DMS153 treated with DMSO at 0.1 percent for 48 hours (cell line): ENCODE results near the gene SAA2.
"Not testable (repeated sequence)": the region's sequence is repeated elsewhere in the genome, so short reads cannot be mapped to it uniquely, and the experiment has no call there.

ENCODE experiments used
- DNase-seq: peaks from one replicate; lab custom pipeline; 2025; ENCODE audit not compliant: unreplicated experiment; lab: John Stamatoyannopoulos, UW

Gene SAA2

DNA sequence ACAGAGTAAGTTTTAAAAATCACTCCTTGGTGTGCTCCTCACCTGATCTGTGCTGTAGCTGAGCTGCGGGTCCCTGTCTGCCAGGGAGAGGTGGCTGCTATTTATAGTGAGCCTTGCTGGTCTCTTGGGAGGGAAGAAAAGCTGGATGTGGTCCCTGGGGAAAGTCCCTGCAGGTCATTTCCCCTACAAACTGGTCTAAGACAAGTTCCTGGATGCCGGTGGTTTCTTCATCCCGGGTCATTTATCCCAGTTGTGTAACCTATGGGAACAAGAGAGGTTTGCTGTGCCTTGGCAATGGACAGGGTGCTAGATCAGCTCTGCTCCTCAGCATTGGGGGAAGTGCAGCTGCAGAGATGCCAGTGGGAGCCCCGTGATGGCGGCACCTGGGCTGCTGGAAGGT, at the start of gene SAA2:
SAA2 (minus strand) TSS at position 108 of the 400 bp plus-strand sequence. CDS start 657 bp downstream, outside the sequence.
- DNase-seq, result no peak

DNA sequence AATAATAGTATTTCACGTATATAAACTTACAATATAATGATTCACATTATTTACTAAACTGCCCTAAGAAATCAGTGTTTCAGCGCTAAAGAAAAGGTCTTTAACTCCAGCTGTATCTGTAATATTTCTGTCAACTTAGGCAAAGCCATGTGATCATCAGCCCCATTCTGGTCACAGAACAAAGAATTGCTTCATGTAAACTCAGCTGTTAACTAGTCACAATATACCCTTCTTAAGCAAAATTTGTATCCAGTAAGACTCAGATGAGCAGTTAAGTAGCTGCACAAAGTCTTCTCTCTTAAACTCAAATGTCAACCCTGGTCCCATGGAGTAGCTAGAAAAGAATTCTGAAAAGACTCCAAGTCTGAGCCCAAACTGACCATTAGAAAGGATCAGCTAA, 46.8 kb upstream of the SAA2 start:
- no peak for DNase-seq

DNA sequence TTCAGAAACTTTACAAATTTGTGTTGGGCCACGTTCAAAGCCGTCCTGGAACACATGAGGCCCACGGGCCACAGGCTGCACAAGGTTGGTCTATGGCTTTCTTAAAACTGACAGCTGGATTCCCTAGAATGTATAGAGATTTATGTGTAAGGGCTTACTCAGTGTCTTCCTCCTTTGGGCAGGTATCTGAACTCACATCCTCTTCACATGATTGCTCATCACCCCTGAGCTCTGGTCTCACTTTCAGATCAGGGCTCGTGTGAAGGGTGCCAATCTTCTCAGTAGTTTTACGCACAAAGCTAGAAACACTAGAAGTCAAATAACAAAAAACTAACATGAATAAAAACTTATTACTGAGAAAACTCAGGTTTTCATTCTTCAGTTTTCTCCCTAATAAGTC, 46.4 kb upstream of the SAA2 start:
- DNase-seq, result no peak

DNA sequence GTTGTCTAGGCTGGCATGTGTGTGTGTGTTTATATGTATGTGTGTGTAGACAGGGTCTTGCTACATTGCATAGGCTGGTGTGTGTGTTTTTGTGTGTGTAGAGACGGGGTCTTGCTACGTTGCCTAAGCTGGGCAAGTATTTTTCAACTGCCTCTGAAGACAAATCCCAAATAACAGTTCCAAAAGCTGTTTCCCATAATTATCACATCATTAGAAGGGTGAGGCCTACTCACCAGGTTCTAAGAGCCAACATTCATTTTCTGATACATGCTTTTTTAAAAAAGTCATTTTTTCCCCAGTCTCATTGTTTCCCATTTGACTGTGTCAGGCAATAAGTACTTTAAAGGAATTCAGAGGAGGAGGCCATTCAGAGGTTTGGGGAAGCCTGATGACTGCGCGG, 40.4 kb upstream of the SAA2 start:
- DNase-seq, result no peak

DNA sequence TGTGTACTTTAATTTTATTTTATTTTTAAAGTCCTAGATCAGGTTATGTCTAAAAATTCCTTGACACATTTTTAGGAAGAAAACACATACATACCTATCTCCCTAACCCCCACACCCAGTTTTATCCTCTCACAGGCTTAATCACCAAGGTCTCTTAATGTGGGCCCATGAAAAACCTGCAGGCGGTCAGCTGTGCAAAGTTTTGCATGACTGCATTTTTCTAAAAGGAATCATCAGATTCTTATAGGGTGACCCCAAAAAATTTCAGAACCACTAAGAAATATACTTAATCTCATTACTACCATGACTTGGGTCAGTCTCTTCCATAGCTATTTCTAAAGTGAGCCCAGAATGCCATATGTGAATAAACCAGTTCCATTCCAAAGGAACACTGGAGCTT, 37.4 kb upstream of the SAA2 start:
- DNase-seq, result no peak

DNA sequence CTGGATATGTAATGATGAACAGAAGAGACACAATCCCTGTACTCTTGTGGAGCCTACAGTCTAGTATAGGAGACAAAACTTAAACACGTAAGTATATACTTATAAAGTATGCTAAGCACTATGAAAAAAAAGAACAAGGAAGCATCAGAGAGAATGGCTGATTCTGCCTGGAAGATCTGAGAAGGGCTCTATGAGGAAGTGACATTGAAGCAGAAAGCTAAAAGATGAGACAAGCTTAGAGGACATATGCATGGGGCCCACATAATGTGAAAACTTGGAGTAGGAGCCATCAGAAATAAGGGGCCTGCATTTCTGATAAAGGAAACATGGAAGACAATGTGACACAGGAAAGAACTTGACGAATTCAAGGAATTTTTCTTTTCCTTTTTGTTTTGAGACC, 34.2 kb upstream of the SAA2 start:
- DNase-seq, result no peak

DNA sequence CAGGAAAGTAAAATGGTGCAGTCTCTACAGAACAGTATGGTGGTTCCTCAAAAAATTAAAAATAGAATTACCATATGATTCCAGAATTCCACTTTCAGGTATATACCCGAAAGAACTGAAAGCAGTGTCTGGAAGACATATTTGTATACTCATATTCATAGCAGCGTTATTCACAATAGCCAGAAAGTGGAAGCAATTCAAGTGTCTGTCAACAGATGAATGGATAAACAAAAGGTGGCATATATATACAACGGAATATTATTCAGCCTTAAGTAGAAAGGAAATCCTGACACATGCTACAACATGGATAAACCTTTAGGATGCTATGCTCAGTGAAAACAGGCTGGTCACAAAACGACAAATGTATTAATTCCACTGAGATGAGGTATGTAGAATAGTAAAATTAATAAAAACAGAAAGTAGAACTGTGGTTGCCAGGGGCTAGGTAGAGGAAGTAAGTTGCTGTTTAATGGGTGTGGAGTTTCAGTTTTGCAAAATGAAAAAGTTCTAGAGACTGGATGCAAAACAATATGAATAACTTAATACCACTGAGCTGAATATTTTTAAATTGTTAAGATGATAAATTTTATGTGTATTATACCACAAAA, 32.1 kb upstream of the SAA2 start:
- DNase-seq, result no peak

DNA sequence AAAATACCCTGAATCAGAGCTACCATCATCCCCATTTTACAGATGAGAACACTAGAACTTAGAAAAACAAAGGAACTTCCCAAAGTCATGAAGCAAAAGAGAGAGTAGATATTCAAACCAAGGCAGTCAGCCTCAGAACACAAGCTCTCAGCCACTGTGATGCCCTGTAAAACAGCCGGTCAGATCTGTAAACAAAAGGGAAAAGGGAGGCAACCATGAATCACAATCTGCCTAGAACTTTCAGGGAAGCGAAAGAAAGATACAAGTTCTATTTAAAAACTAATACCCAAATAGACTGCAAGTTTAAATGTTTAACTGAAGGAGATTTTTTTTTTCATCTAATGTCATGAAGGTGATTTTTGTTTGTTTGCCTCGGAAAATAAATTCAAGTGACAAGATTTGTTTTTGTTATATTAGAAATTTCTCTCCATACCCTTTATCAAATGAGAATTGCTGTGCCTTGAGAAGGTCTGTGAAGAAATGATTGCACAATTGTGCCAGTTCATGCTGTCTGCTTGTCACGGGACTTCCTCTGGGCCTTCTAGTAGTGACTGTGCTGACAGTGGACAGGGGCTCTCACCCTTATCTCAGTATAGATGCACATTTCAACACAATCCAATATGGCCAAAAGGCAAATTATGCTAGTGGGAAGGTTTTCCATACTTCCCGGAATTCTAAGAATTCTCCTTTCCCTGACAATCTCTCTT, 29.2 kb upstream of the SAA2 start:
- no peak for DNase-seq

DNA sequence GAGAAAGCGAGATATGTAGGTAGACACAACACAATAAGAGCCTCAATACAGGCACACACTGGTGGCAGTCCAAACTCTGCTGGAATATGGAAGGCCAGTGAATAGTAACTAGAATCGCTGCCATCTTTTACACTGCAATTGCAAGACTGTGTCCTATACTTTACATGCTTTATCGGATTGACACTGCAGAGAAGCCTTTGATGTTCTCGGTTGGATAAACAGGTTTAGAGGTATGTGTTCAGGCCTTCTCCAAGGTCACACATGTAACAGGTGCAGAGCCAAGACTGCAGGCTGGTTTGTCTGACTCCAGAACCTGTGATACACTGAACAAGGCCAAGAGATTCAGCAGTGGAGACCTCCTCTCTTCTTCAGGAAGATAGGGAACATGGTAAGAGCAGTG, 22.7 kb upstream of the SAA2 start:
- no peak for DNase-seq

DNA sequence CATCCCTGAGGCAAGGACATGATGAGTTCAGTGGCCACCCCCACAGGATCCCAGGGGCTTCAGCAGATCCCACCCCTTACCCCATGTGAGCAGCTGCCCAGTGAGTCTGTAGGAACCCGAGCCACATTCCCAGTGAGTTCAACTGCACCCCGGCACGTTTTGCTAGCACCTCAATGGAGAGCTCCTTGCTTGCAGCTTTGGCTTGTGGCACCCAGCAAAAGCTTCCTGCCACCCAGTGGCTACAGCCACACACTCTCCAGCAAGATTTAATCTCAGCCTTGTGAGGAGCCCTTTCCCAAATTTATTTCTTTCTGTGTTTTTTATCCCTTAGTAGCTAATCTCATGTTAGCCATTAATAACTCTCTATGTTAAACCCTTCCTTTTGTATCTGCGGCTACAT, 21.6 kb upstream of the SAA2 start:
- no peak for DNase-seq

DNA sequence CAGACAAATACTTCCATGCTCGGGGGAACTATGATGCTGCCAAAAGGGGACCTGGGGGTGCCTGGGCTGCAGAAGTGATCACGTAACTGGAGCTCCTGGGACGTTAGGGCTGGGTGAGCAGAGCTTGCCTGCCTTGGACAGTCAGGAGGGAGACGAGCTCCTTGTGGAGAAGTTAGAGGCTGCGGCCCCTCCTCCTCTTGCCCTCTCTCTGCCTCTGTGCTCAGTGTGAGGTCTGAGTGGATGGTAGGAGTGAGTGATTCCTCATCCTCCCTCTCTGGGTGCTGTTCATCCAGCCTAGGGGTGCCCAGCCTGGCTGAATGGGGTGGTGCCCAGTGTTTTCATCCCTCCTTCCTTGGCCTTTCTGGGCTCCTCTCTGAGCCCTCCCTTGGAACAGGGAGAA, 20.8 kb upstream of the SAA2 start:
- not testable (repeated sequence) for DNase-seq

DNA sequence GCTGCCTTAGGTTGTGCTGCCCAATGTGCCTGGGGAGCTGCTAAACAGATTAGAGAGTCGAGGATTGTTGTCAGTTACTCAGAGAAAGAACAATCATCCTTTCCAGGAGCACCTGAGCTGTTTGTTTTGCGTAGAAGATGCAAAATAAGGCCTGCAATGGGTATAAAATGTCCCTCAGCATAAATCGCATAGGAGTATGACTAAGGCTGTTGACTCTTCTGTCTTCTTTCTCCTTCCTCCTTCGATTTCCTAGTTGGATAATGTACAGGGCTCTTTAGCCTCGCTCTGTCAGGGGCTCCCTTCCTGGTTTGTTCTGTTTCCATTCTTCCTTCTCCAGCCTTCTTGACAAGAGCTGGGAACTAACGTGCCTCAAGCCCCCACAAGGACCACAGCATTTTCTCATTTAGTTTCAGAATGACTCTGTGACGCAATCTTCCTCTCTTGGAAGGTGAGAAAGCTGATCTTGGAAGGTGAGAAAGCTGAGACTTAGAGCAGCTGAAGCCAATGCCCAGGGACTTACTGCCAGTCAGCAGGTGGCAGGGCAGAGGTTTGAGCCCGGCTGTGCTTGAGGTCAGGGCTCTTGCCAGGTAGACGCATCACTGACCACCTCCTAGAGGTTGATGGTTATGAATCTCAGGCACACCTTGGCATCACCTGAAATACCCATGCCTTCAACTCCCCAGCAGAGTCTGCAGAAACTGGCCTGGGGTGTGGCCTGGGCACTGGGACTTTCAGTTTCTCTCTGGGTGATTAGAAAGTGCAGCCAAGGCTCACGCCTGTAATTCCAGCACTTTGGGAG, 19.1 kb upstream of the SAA2 start:
- not testable (repeated sequence) for DNase-seq

DNA sequence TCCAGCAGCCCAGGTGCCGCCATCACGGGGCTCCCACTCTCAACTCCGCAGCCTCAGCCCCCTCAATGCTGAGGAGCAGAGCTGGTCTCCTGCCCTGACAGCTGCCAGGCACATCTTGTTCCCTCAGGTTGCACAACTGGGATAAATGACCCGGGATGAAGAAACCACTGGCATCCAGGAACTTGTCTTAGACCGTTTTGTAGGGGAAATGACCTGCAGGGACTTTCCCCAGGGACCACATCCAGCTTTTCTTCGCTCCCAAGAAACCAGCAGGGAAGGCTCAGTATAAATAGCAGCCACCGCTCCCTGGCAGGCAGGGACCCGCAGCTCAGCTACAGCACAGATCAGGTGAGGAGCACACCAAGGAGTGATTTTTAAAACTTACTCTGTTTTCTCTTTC, 17.5 kb upstream of the SAA2 start, which contains the start of gene SAA1:
SAA1 (plus strand) TSS at position 316 of the 400 bp plus-strand sequence. CDS start 624 bp downstream, outside the sequence.
- no peak for DNase-seq

DNA sequence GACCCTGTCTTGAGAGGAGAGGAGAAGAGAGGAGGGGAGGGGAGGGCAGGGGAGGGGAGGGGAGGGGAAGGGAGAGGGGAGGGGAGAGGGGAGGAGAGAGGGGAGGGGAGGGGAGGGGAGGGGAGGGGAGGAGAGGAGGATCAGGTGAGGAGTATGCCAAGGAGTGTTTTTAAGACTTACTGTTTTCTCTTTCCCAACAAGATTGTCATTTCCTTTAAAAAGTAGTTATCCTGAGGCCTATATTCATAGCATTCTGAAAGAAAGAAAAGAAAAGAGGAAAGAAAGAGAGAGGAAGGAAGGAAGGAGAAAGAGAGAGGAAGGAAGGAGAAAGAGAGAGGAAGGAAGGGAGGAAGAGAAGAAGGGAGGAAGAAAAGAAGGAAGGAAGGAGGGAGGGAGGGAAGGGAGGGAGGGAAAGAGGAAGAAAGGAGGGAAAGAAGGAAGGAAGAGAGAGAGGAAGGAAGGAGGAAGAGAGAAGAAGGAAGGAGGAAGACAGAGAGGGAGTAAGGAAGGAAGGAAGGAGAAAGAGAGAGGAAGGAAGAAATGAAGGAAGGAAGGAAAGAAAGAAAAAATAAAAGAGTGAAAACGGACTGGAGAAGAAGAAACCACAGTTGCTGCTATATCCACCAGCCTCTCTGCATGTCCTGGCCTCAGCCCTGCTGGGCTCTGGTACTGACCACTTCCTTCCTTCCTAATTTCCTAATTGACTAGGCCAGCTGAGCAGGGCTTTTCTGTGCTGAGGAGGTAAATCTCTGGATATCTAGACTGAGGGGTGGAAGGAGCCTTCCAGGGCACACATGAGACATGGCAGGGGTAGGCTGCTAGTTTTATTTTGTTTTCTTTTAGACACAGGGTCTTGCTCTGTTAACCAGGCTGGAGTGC, 16.4 kb upstream of the SAA2 start:
- DNase-seq, result no peak

DNA sequence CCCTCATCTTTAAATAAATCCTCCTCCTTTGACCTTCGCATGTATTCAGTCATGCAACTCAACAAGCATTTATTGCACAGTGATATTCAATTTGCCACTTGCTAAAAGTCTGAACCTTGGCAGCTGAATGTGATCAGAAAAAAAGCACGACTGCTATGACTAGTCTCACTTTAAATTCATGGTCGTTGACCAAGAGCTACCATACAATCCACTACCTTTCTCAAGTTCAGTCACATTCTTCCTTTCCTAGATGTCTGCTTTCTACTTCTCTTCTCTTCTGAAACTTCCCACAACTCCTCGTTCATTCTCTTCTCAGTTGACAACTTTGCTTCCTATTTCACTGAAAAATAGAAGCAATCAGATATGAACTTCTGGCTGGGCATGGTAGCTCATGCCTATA, 15.6 kb upstream of the SAA2 start:
- DNase-seq, result no peak

DNA sequence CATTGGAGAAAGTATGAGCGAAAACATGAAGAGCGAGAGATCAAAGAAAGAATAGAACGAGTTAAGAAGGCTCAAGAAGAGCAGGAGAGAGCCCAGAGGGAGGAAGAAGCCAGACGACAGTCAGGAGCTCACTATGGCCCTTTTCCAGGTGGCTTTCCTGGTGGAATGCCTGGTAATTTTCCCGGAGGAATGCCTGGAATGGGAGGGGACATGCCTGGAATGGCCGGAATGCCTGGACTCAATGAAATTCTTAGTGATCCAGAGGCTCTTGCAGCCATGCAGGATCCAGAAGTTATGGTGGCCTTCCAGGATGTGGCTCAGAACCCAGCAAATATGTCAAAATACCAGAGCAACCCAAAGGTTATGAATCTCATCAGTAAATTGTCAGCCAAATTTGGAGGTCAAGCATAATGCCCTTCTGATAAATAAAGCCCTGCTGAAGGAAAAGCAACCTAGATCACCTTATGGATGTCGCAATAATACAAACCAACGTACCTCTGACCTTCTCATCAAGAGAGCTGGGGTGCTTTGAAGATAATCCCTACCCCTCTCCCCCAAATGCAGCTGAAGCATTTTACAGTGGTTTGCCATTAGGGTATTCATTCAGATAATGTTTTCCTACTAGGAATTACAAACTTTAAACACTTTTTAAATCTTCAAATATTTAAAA, 14.3 kb upstream of the SAA2 start:
- not testable (repeated sequence) for DNase-seq

DNA sequence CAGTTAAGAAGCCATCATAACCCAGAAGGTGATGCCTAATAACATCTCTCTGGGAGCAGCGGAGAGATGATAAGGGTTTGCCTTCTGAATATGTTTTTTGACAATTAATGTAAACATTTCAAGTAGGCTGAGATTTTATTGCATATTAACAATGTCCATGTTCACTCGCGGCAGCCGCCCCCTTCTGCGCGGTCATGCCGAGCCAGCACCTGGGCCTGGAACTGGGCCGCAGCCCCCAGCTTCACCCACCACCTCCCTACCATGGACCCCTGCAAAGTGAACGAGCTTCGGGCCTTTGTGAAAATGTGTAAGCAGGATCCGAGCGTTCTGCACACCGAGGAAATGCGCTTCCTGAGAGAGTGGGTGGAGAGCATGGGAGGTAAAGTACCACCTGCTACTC, 13.3 kb upstream of the SAA2 start:
- DNase-seq, result no peak

DNA sequence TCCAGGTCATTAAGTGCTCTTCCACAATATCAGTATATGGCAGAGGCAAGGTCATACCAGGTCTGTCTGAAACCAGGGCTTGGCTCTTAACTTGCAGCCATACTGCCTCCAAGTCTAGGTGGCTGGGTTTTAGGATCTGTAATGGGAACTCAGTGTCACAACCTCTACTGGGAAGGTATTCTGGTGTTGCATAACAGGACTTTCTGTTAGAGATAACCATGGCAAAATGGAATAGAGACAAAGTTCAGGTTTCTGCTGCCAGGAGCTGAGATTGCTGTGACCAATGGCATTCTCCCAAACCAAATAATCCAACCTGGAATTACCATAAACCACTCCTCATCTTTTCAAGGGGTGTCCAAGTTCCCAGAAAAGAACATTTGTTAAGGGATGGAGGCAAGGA, 10.8 kb upstream of the SAA2 start:
- DNase-seq, result no peak

DNA sequence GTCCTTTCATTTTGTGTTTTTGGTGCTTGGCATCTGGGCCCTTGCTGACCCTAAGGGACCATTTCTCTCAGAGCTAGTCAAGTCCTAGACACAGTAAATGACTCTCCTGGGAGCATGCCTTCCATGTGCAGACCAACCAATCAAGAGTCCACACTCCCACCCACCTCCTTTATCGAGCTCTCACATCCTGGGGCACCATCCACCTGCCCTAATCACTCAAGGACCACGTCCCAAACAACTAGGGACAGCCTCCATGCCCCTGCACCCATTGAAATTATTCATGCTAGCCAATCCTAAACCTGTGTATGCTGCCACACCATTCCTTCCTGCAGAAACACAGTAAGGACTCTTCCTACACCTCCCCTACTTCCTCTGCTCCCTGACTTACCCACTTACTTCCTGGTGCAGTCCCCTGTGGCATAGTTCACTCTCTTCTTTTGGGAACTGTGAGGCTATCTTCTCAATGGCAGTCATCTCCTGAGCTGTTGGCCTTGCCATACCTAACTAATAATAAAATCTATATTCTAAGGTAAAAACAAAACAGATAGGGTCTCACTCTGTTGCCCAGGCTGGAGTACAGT, 6.4 kb upstream of the SAA2 start:
- DNase-seq, result no peak

DNA sequence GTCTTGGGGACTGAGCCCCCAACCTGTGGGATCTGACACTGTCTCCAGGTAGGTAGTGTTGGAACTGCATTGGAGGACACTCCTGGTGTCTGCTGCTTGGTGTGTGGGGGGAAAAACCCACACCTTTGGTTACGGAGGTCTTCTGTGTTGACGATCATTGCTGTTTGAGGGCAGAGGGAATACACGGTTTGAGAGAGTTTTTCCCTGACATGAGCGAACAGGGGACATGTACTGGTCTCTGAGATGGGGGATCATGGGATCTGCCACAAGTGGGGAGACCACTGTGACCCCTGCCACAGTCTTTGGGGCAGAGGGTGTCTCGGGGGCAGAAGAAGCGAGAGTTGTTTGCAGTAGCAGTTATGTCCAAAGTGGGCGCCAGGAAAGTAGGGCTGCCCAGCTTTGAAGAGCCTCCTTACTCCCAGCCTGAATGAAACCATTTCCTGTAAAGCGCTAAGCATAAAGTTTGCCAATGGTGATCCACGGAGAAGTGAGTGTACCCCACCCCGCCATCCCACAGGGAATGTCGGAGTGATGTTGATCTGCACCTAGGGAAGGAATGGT, 5.4 kb upstream of the SAA2 start:
- no peak for DNase-seq
